Ovary (tissue), 9 donors: Measurements from ENCODE around the gene UBE2L3. TPM values are rescaled to one million over a fixed set of nuclear protein-coding genes. Genes with fewer than 3 reads are reported as not detected.
A peak's percentile ranks its signal among the peaks of the same experiment; 100 is the strongest.

ENCODE experiments used
- DNase-seq, 5 donors: peaks; one replicate each; pipeline ENCODE4 v3.0.0-alpha.2; 2019 to 2020
- H3K27ac ChIP-seq, 2 donors: fragments of 200-600 bp; one replicate each; pipeline versions ENCODE4 v1.5.1 to v1.8.0; 2019 to 2022
- H3K27me3 ChIP-seq: fragments of 200-600 bp; one replicate; pipeline ENCODE4 v1.8.0; 2022
- H3K36me3 ChIP-seq: fragments of 200-600 bp; sonication (generic); one replicate; pipeline ENCODE4 v1.5.1; 2019
- H3K4me1 ChIP-seq: one replicate; pipeline ENCODE4 v1.8.1; 2013; ENCODE audit warnings: mild to moderate bottlenecking, moderate library complexity; ENCODE audit not compliant: insufficient read depth
- H3K4me3 ChIP-seq: fragments of 200-600 bp; sonication (generic); one replicate; pipeline ENCODE4 v1.5.1; 2017
- H3K9me3 ChIP-seq, 2 donors: fragments of 200-600 bp in 1 of 2; sonication (generic) in 1 of 2; one replicate each; pipeline versions ENCODE4 v1.5.1 to v1.8.1; 2013 to 2019; ENCODE audit warnings: mild to moderate bottlenecking in 1 of 2, moderate library complexity in 1 of 2
- EP300 ChIP-seq: sonication (generic); formaldehyde crosslinking; IDR thresholded peaks from one replicate; pipeline ENCODE4 v1.6.1; 2017; ENCODE audit warnings: antibody characterized with exemption
- POLR2A ChIP-seq: fragments of 450-650 bp; IDR thresholded peaks from one replicate; pipeline ENCODE4 v1.6.1; 2017; ENCODE audit warnings: antibody characterized with exemption, mild to moderate bottlenecking, moderate library complexity
- WGBS, 3 donors: extraction: QIAGEN DNeasy Blood & Tissue Kit in 1 of 3; methylation state at CpG; one replicate each; pipeline versions ENCODE4 v1.1.5 to v1.1.7; 2013 to 2017; 5-methylcytosine and 5-hydroxymethylcytosine counted together
- intact Hi-C, 4 donors: fragments of 100-400 bp; cut with DNase I; formaldehyde crosslinking; loops; one replicate each; pipeline versions ENCODE4 v1.11.0 to v1.15.1; 2022 to 2023
- microRNA counts: library from miRNA; unstranded; fragments of <30 nt; microRNA quantifications from one replicate; lab custom pipeline; 2016
- microRNA-seq, 3 donors: library from miRNA; unstranded; fragments of <30 nt; microRNA quantifications; one replicate each; pipeline versions ENCODE4 to v1.2.0, GENCODE V29; 2019 to 2020
- polyA plus RNA-seq, 2 donors: library from polyadenylated mRNA; stranded (reverse); fragments of 200-250 nt in 1 of 2; fragments of 350-450 nt in 1 of 2; fragmentation: Illumina TruSeq in 1 of 2; extraction: RNeasy Lipid Tissue Mini Kit (QIAGEN cat#74804) in 1 of 2; gene quantifications; one replicate each; pipeline ENCODE4 v1.2.3, GENCODE V29; 2013 to 2014
- small RNA-seq: library from RNA; depleted of rRNA; stranded (forward); fragments of <200 nt; gene quantifications from one replicate; pipeline ENCODE3, GENCODE V24; 2016
- total RNA-seq, 7 donors: library from RNA; depleted of rRNA in 2 of 7; stranded (reverse); fragments of >200 nt in 2 of 7; fragmentation: NEBNext Ultra II Directional in 3 of 7; extraction: Animal tissue kit (Norgen Biotek cat#: 25700) in 3 of 7; gene quantifications; one replicate each; pipeline versions ENCODE4 v1.1.0 to v1.2.4, GENCODE V29; 2016 to 2023
- TF ChIP-seq, protein P1 (sequence below), 3 donors: fragments of 450-650 bp in 2 of 3; fragments of 200-600 bp in 1 of 3; IDR thresholded peaks; one replicate each; pipeline versions ENCODE4 v1.5.1 to v1.8.0; 2016 to 2022; ENCODE audit warnings: antibody characterized with exemption in 3 of 3, mild to moderate bottlenecking in 1 of 3
- donor health status: DM: no; HTN: no; CAD: no; lungs with moderate emphysema.
- donor health status: DM: no; HTN: no; CAD: no.
- donor health status: Bipolar disorder and iron deficiency.
- donor health status: DM: yes; HTN: yes; CAD: no.
- donor health status: DM: no; HTN: no; CAD: no.
- donor health status: DM: yes; HTN: yes; CAD: no.

The UBE2L3 gene
- total and polyA plus RNA-seq, 9 donors, result 20.3 to 105 (median 39.9) TPM

DNA sequence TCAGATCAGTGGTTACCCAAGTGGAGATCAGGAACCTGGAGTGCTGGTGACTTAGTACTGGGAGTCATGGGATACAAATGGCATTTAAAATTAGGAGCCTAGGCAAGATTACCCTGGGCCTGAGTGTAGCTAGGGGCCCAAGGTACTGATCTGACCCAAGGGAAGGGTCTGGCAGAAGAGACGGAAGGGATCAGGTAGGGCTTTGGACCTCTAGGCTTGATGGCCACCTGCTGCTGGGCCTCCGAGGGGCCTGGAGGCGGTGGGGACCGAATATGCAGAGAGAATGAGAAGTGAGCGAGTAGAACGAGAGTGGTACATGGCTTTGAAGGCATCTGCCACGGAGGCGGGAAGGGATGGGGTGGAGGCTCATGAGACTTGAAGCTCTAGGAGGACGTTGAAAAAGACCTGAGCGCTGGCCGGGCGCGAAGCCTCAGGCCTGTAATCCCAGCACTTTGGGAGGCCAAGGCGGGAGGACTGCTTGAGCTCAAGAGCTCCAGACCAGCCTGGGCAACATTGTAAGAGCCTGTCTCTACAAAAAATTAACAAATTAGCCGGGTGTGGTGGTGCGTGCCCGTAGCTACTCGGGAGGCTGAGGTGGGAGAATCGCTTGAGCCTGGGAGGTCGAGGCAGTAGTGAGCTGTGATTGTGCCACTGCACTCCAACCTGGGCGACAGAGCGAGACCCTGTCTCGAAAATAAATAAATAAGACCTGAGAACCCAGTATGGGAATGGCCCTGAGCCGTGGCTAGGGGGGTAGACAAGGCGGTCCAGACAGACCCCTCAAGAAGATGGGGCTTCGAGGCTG lies 97.7 kb downstream of the UBE2L3 start:
- peak overlapping the region; percentile 38 to 86 for H3K27ac ChIP-seq
- intact Hi-C loops, result loop anchor here in 1 of 4 donors (10.0 kb wide), 1 partner anchor 60 kb away; no protein-coding TSS in a partner anchor
- no peaks in the 10 kb centered on the region for H3K9me3 ChIP-seq
- DNase-seq, result peak in 2 of 5 donors; percentile 42 to 47
- H3K4me1 ChIP-seq, result no peaks in the 10 kb centered on the region
- H3K4me3 ChIP-seq, result peak overlapping the region; percentile 81
- H3K27me3 ChIP-seq, result no peaks in the 10 kb centered on the region
- 66 to 75% (median 71%) methylated on average over 26 of the region's 26 CpGs for WGBS, 3 donors
- H3K36me3 ChIP-seq, result no peaks in the 10 kb centered on the region
- TF ChIP-seq EP300, result no peak

DNA sequence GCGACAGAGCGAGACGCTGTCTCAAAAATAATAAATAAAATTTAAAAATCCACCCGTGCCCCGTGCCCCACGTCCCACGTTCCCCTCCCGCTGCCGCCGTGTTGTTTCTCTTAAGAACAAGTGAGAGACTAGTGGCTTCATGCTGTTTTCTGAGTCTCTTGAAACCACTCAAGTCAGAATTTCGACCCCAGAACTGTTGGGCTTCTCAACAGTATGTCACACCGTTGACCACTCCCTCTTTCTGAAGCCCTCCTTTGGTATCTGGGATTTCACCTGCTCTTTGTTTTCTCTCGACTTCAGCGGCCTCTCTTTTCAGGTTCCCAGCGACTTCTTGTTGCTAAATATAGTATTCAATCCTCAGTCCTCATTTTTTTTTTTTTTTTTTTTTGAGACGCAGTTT lies 99.3 kb downstream of the UBE2L3 start:
- H3K27me3 ChIP-seq, result no peaks in the 10 kb centered on the region
- peak overlapping the region; percentile 81 for H3K4me3 ChIP-seq
- no peaks in the 10 kb centered on the region for H3K9me3 ChIP-seq
- 39 to 42% (median 41%) methylated on average over 16 of the region's 16 CpGs for WGBS, 3 donors
- H3K36me3 ChIP-seq, result no peaks in the 10 kb centered on the region
- intact Hi-C loops, result loop anchor here in 1 of 4 donors (10.0 kb wide), 1 partner anchor 62 kb away; no protein-coding TSS in a partner anchor
- TF ChIP-seq POLR2A (no peak), EP300 (no peak)
- TF ChIP-seq, protein P1, sequence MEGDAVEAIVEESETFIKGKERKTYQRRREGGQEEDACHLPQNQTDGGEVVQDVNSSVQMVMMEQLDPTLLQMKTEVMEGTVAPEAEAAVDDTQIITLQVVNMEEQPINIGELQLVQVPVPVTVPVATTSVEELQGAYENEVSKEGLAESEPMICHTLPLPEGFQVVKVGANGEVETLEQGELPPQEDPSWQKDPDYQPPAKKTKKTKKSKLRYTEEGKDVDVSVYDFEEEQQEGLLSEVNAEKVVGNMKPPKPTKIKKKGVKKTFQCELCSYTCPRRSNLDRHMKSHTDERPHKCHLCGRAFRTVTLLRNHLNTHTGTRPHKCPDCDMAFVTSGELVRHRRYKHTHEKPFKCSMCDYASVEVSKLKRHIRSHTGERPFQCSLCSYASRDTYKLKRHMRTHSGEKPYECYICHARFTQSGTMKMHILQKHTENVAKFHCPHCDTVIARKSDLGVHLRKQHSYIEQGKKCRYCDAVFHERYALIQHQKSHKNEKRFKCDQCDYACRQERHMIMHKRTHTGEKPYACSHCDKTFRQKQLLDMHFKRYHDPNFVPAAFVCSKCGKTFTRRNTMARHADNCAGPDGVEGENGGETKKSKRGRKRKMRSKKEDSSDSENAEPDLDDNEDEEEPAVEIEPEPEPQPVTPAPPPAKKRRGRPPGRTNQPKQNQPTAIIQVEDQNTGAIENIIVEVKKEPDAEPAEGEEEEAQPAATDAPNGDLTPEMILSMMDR (IDR thresholded peaks at IDR 0.05), result no peak
- H3K27ac ChIP-seq, result peak overlapping the region; percentile 38 to 86
- DNase-seq, result no peak
- H3K4me1 ChIP-seq, result no peaks in the 10 kb centered on the region

DNA sequence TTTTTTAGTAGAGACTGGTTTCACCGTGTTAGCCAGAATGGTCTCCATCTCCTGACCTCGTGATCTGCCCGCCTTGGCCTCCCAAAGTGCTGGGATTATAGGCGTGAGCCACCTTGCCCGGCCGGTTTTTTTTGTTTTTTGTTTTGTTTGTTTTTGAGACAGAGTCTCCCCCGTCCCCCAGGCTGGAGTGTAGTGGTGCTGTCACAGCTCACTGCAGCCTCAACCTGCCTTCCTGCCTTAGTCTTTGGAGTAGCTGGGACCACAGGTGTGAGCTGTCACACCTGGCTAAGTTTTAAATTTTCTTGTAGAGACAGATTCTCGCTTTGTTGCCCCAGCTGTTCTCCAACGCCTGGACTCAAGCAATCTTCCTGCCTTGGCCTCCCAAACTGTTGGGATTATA lies 101.5 kb downstream of the UBE2L3 start:
- H3K27me3 ChIP-seq, result no peaks in the 10 kb centered on the region
- H3K4me3 ChIP-seq, result no peak overlapping the region
- intact Hi-C loops, result loop anchor here in 1 of 4 donors (10.0 kb wide), 1 partner anchor 64 kb away; no protein-coding TSS in a partner anchor
- DNase-seq, result no peak
- H3K36me3 ChIP-seq, result no peaks in the 10 kb centered on the region
- TF ChIP-seq, protein P1 (IDR thresholded peaks at IDR 0.05), result no peak
- TF ChIP-seq POLR2A, result no peak
- no peak for TF ChIP-seq EP300
- H3K4me1 ChIP-seq, result no peaks in the 10 kb centered on the region
- no peak overlapping the region for H3K27ac ChIP-seq
- H3K9me3 ChIP-seq, result no peaks in the 10 kb centered on the region
- 82 to 89% (median 84%) methylated on average over 9 of the region's 9 CpGs for WGBS, 3 donors

DNA sequence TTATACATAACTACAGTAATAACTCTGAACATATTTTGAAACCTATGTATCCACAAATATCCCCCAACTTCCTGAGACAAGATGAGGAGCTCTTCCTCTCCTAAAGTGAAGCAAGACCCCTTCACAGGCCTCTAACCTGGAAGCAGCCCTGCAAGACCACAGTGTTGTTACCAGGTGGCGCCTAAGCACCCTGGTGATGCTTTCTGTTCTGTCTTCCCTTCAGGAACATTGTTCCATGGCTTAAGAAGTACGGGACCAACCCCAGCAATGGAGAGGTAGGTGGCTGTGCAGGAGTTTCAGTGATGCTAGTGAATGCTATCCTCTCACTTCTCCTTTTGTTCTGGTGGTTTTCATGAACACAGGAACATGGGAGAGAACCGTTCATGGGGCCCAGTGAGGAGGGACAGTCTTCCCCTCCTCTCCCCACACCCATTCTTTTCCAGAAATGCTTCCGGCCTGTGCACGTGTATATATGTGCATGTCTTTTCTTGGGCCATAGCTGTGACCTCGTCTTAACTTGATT lies 104.7 kb downstream of the UBE2L3 start:
- WGBS, 3 donors, result 80 to 85% (median 84%) methylated on average over 6 of the region's 6 CpGs
- no peaks in the 10 kb centered on the region for H3K9me3 ChIP-seq
- intact Hi-C loops, result no loop called here
- no peak overlapping the region for H3K4me3 ChIP-seq
- no peaks in the 10 kb centered on the region for H3K36me3 ChIP-seq
- no peak for DNase-seq
- no peaks in the 10 kb centered on the region for H3K27me3 ChIP-seq
- TF ChIP-seq POLR2A (no peak), EP300 (no peak)
- TF ChIP-seq, protein P1 (IDR thresholded peaks at IDR 0.05), result no peak
- no peaks in the 10 kb centered on the region for H3K4me1 ChIP-seq
- no peak overlapping the region for H3K27ac ChIP-seq

MicroRNAs encoded within 50 kb of the gene (microRNA counts, 767-probe panel; counts per million panel counts)
- microRNA hsa-miR-130b-3p (lab: Ali Mortazavi, UCI), result 530 counts per million, percentile 78 among the panel's probes with 10 or more counts
- 530 counts per million, percentile 78 among the panel's probes with 10 or more counts for microRNA hsa-miR-301b (lab: Ali Mortazavi, UCI)

Small RNA genes within 50 kb of the gene (microRNA-seq; reads per million reads assigned to microRNA genes)
- gene MIR130B, result 41.9 to 60.5 (median 54.8) reads per million in 3 donors
- gene MIR301B, result 0 to 0.38 (median 0.16) reads per million in 3 donors

Small RNA genes within 50 kb of the gene (small RNA-seq; reads per million reads assigned to genes)
- gene MIR301B, result 0.30 reads per million
- not detected for gene RF00492
- gene RN7SKP221, result not detected

Other genes with a start within 250 kb of the UBE2L3 start
- under 1 TPM in 5 of 7 donors, not detected in 2; 0.08 to 0.20 (median 0.12) TPM for gene RIMBP3B, start 184.0 kb upstream of the UBE2L3 start, total RNA-seq
- not detected for gene RIMBP3B, start 184.0 kb upstream of the UBE2L3 start, polyA plus RNA-seq
- gene HIC2, start 150.3 kb upstream of the UBE2L3 start, total RNA-seq, result 1 to 10 TPM; 2.9 to 8.6 (median 6.6) TPM
- gene HIC2, start 150.3 kb upstream of the UBE2L3 start, polyA plus RNA-seq, result 1 to 10 TPM; 1.3 to 3.3 TPM
- 1 to 10 TPM in 5 of 7 donors, under 1 TPM in 2; 0.37 to 2.4 (median 1.1) TPM for gene TMEM191C, start 100.3 kb upstream of the UBE2L3 start, total RNA-seq
- 1 to 10 TPM in 1 of 2 donors, under 1 TPM in 1; 0.27 to 1.4 TPM for gene TMEM191C, start 100.3 kb upstream of the UBE2L3 start, polyA plus RNA-seq
- under 1 TPM in 3 of 7 donors, not detected in 4; 0.07 to 0.25 (median 0.15) TPM for gene RIMBP3C, start 16.3 kb upstream of the UBE2L3 start, total RNA-seq
- gene RIMBP3C, start 16.3 kb upstream of the UBE2L3 start, polyA plus RNA-seq, result under 1 TPM; 0.04 to 0.15 TPM
- 10 to 100 TPM; 11.4 to 45.1 (median 17.0) TPM for gene YDJC, start 62.3 kb downstream of the UBE2L3 start, total RNA-seq
- gene YDJC, start 62.3 kb downstream of the UBE2L3 start, polyA plus RNA-seq, result 10 to 100 TPM in 1 of 2 donors, 1 to 10 TPM in 1; 1.8 to 19.4 TPM
- gene CCDC116, start 65.0 kb downstream of the UBE2L3 start, total RNA-seq, result under 1 TPM; 0.46 to 0.88 (median 0.66) TPM
- under 1 TPM in 1 of 2 donors, not detected in 1; 0.85 TPM for gene CCDC116, start 65.0 kb downstream of the UBE2L3 start, polyA plus RNA-seq
- gene SDF2L1, start 74.6 kb downstream of the UBE2L3 start, total RNA-seq, result 10 to 100 TPM; 10.2 to 30.4 (median 17.0) TPM
- 10 to 100 TPM in 1 of 2 donors, 1 to 10 TPM in 1; 2.1 to 15.9 TPM for gene SDF2L1, start 74.6 kb downstream of the UBE2L3 start, polyA plus RNA-seq
- gene PPIL2, start 98.3 kb downstream of the UBE2L3 start, total RNA-seq, result 10 to 100 TPM; 13.6 to 35.3 (median 22.5) TPM
- gene PPIL2, start 98.3 kb downstream of the UBE2L3 start, polyA plus RNA-seq, result 10 to 100 TPM; 15.5 to 22.0 TPM
- gene YPEL1, start 168.1 kb downstream of the UBE2L3 start, total RNA-seq, result 10 to 100 TPM in 2 of 7 donors, 1 to 10 TPM in 5; 2.9 to 11.4 (median 7.0) TPM
- 10 to 100 TPM in 1 of 2 donors, 1 to 10 TPM in 1; 8.5 to 10.2 TPM for gene YPEL1, start 168.1 kb downstream of the UBE2L3 start, polyA plus RNA-seq